IMR-90 (cell line): Measurements from ENCODE around the gene ANO4. TPM values are rescaled to one million over a fixed set of nuclear protein-coding genes. Genes with fewer than 3 reads are reported as not detected.

ENCODE experiments used
- ATAC-seq: fragments of 200-7000 bp; cut with Tn5 transposase; 2 replicates; pipeline ENCODE4 v1.9.1; 2020; ENCODE audit warnings: low read depth, mild to moderate bottlenecking, moderate library complexity
- BruUV-seq: library from RNA; stranded (reverse); fragments of 400-500 nt; replicated peaks from 2 replicates; lab custom pipeline; 2021; lab: Mats Ljungman, UMichigan
- CTCF ChIA-PET: fragments of 300-600 bp; formaldehyde crosslinking; extraction: SDS; loops from one replicate; lab custom pipeline; 2021; ENCODE audit warnings: antibody characterized with exemption; lab: Yijun Ruan, JAX
- POLR2A ChIA-PET: fragments of 300-600 bp; sonication (Branson Sonifier 250); formaldehyde crosslinking; loops from one replicate; lab custom pipeline; 2022; ENCODE audit warnings: antibody characterized with exemption; ENCODE audit not compliant: unreplicated experiment; lab: Charles Lee
- DNase-seq: peaks from one replicate; pipeline ENCODE4 v3.0.0; 2013
- H2AFZ ChIP-seq: replicated peaks from 2 replicates; pipeline ENCODE3; 2013; ENCODE audit warnings: low read length, mild to moderate bottlenecking; ENCODE audit not compliant: poor library complexity
- H2AK5ac ChIP-seq: 2 replicates; pipeline ENCODE4 v1.6.1; 2013; ENCODE audit warnings: low read depth, low read length, inconsistent platforms
- H2AK9ac ChIP-seq: replicated peaks from 2 replicates; pipeline ENCODE3; 2013; ENCODE audit warnings: mild to moderate bottlenecking, low read depth, low read length, moderate library complexity; ENCODE audit not compliant: poor library complexity
- H2BK120ac ChIP-seq: 2 replicates; pipeline ENCODE4 v1.6.1; 2013; ENCODE audit warnings: low read depth, low read length, inconsistent platforms
- H2BK15ac ChIP-seq: 3 replicates; pipeline ENCODE4 v1.6.1; 2013; ENCODE audit warnings: low read depth, low read length, inconsistent platforms
- H2BK20ac ChIP-seq: 2 replicates; pipeline ENCODE4 v1.6.1; 2013; ENCODE audit warnings: low read depth, mild to moderate bottlenecking, inconsistent platforms, low read length, moderate library complexity
- H2BK5ac ChIP-seq: 2 replicates; pipeline ENCODE4 v1.6.1; 2013; ENCODE audit warnings: mild to moderate bottlenecking, low read depth, low read length, inconsistent platforms; ENCODE audit not compliant: poor library complexity, severe bottlenecking
- H3K14ac ChIP-seq: replicated peaks from 2 replicates; pipeline ENCODE4 v1.6.1; 2013; ENCODE audit warnings: low read depth, low read length, inconsistent platforms
- H3K18ac ChIP-seq: 2 replicates; pipeline ENCODE4 v1.6.1; 2013; ENCODE audit warnings: low read depth, low read length, control low read depth
- H3K23ac ChIP-seq: 2 replicates; pipeline ENCODE4 v1.6.1; 2013; ENCODE audit warnings: low read depth, low read length, inconsistent platforms
- H3K27ac ChIP-seq: 2 replicates; pipeline ENCODE4 v1.5.1; 2013; ENCODE audit warnings: mild to moderate bottlenecking, control low read depth, low read length; ENCODE audit not compliant: insufficient read depth
- H3K27me3 ChIP-seq: 2 replicates; pipeline ENCODE4 v1.6.1; 2013; ENCODE audit warnings: low read length; ENCODE audit not compliant: control insufficient read depth, insufficient read depth
- H3K36me3 ChIP-seq: 2 replicates; pipeline ENCODE4 v1.6.1; 2013; ENCODE audit warnings: low read length, mixed read lengths; ENCODE audit not compliant: control insufficient read depth, insufficient read depth
- H3K4ac ChIP-seq: 2 replicates; pipeline ENCODE4 v1.6.1; 2013; ENCODE audit warnings: low read depth, low read length, inconsistent platforms
- H3K4me1 ChIP-seq: 2 replicates; pipeline ENCODE4 v1.6.1; 2013; ENCODE audit warnings: low read length, mixed read lengths; ENCODE audit not compliant: control insufficient read depth, insufficient read depth
- H3K4me2 ChIP-seq: 2 replicates; pipeline ENCODE4 v1.6.1; 2013; ENCODE audit warnings: low read depth, mild to moderate bottlenecking, control low read depth, low read length, moderate library complexity
- H3K4me3 ChIP-seq: 2 replicates; pipeline ENCODE4 v1.5.1; 2013; ENCODE audit warnings: low read depth, mild to moderate bottlenecking, control low read depth, low read length, moderate library complexity; ENCODE audit not compliant: insufficient read depth
- H3K56ac ChIP-seq: 2 replicates; pipeline ENCODE4 v1.6.1; 2013; ENCODE audit warnings: low read length, inconsistent platforms; ENCODE audit not compliant: insufficient read depth; ENCODE audit errors: extremely low read depth
- H3K79me1 ChIP-seq, 2 experiments: 2 replicates each; pipeline ENCODE4 v1.6.1; 2013; ENCODE audit warnings: low read length in 2 of 2, inconsistent platforms in 1 of 2, low read depth in 1 of 2
- H3K9ac ChIP-seq: 2 replicates; pipeline ENCODE4 v1.6.1; 2013; ENCODE audit warnings: low read depth, low read length, control low read depth
- H3K9me1 ChIP-seq: 2 replicates; pipeline ENCODE4 v1.6.1; 2013; ENCODE audit warnings: low read length, inconsistent platforms; ENCODE audit not compliant: insufficient read depth
- H3K9me3 ChIP-seq: 2 replicates; pipeline ENCODE4 v1.6.1; 2013; ENCODE audit warnings: low read length; ENCODE audit not compliant: control insufficient read depth, insufficient read depth
- H4K20me1 ChIP-seq: 2 replicates; pipeline ENCODE4 v1.6.1; 2013; ENCODE audit warnings: low read length, inconsistent platforms; ENCODE audit not compliant: insufficient read depth
- H4K5ac ChIP-seq: 2 replicates; pipeline ENCODE4 v1.6.1; 2013; ENCODE audit warnings: mild to moderate bottlenecking, low read depth, low read length, control low read depth
- H4K8ac ChIP-seq, 2 experiments: 2 replicates each; pipeline ENCODE4 v1.6.1; 2013; ENCODE audit warnings: low read depth in 2 of 2, low read length in 2 of 2, control low read depth in 1 of 2, inconsistent platforms in 1 of 2
- H4K91ac ChIP-seq: 2 replicates; pipeline ENCODE4 v1.6.1; 2013; ENCODE audit warnings: low read depth, low read length, inconsistent platforms; ENCODE audit not compliant: insufficient read depth
- MAZ ChIP-seq: IDR thresholded peaks from 2 replicates; pipeline ENCODE4 v1.6.1; 2012; ENCODE audit warnings: low read depth, mild to moderate bottlenecking, low read length, improper control_type of control experiment, moderate library complexity, borderline replicate concordance
- MXI1 ChIP-seq: IDR thresholded peaks from 2 replicates; pipeline ENCODE4 v1.6.1; 2012; ENCODE audit warnings: low read depth, mild to moderate bottlenecking, low read length, moderate library complexity, borderline replicate concordance
- POLR2A ChIP-seq: IDR thresholded peaks from 2 replicates; pipeline ENCODE4 v1.6.1; 2012; ENCODE audit warnings: mild to moderate bottlenecking, low read depth, low read length
- RAD21 ChIP-seq: IDR thresholded peaks from 2 replicates; pipeline ENCODE4 v1.6.1; 2012; ENCODE audit warnings: low read length, improper control_type of control experiment
- WGBS, 2 experiments: methylation state at CpG; one replicate each; pipeline versions ENCODE4 v1.1.5 to v1.1.7; 2013; ENCODE audit warnings: missing lambda C conversion rate in 2 of 2; ENCODE audit not compliant: insufficient read length in 1 of 2; ENCODE audit errors: extremely low coverage in 2 of 2; 5-methylcytosine and 5-hydroxymethylcytosine counted together
- dilution Hi-C: fragments of 300-500 bp; cut with HindIII; formaldehyde crosslinking; loops from one replicate; pipeline ENCODE4 v1.14.3; 2018; ENCODE audit warnings: low sequenced_read_pairs; ENCODE audit not compliant: unreplicated experiment
- in situ Hi-C: fragments of 300-500 bp; cut with MboI; formaldehyde crosslinking; loops from 3 replicates; pipeline ENCODE4 v1.14.3; 2019; ENCODE audit warnings: low sequenced_read_pairs, inconsistent platforms, mixed read lengths
- intact Hi-C: fragments of 100-400 bp; cut with micrococcal nuclease; formaldehyde crosslinking; loops from 2 replicates; pipeline ENCODE4 v1.10.0; 2022
- polyA plus RNA-seq, 3 experiments: library from polyadenylated mRNA; depleted of rRNA; stranded (reverse); fragments of >200 nt; gene quantifications; 2 replicates each; pipeline ENCODE4 v1.2.3, GENCODE V29; 2012; ENCODE audit warnings: low replicate concordance in 1 of 3
- total RNA-seq: library from RNA; depleted of rRNA; stranded (reverse); fragments of >200 nt; gene quantifications from 2 replicates; pipeline ENCODE4 v1.2.3, GENCODE V29; 2012
- TF ChIP-seq, protein P1 (sequence below): conservative IDR thresholded peaks from 2 replicates; pipeline ENCODE4 v1.5.1; 2012; ENCODE audit warnings: mild to moderate bottlenecking, low read depth, low read length, improper control_type of control experiment
- TF ChIP-seq, protein P2 (sequence below): fragments of 150-350 bp; IDR thresholded peaks from 2 replicates; pipeline ENCODE4 v1.6.1; 2016; ENCODE audit warnings: low read depth, mild to moderate bottlenecking, low read length, moderate library complexity, borderline replicate concordance

The ANO4 gene
- total and polyA plus RNA-seq, 2 of the 4 experiments (the other 2 are of a cell fraction), result 4.7 to 10.2 TPM

DNA sequence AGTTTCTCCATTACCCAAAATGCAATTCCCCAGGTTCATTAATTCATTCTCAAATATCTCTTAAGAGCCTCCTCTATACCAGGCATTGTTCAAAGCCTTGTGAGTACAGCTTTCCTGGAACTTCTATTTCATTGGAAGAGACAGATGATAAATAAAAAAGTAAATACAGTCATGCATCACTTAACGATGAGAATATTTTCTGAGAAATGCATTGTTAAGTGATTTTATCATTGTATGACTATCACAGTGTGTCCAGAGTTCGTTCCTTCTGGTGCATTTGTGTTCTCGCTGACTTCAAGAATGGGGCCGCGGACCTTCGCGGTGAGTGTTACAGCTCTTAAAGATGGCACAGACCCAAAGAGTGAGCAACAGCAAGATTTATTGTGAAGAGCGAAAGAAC, 66.0 kb downstream of the ANO4 start:
- H3K4me3 ChIP-seq, result no peak overlapping the region
- ChIA-PET CTCF (no interaction called here), POLR2A (no interaction called here)
- intact Hi-C loops (no loop called here), dilution Hi-C loops (no loop called here), in situ Hi-C loops (no loop called here)
- peaks cover 2% of the 10 kb centered on the region; the same call in 1 of the 2 replicates for H3K4me1 ChIP-seq
- WGBS, 2 experiments, result 98% methylated on average over 6 of the region's 8 CpGs; no CpG with 5 or more reads in 1 of the 2 experiments
- H2AK5ac ChIP-seq, result no peak overlapping the region
- no peak overlapping the region for H3K27ac ChIP-seq
- H3K23ac ChIP-seq, result no peak overlapping the region
- no peak overlapping the region for H4K5ac ChIP-seq
- DNase-seq (no peak), ATAC-seq (no peak)
- H3K4me2 ChIP-seq, result no peak overlapping the region
- H4K20me1 ChIP-seq, result no peaks in the 10 kb centered on the region
- H2AK9ac ChIP-seq, result no peak overlapping the region
- BruUV-seq, result no TSS peak
- H3K9me1 ChIP-seq, result no peaks in the 10 kb centered on the region; the same call in 1 of the 2 replicates
- H3K9ac ChIP-seq, result no peak overlapping the region
- H3K4ac ChIP-seq, result no peak overlapping the region
- no peak overlapping the region for H3K18ac ChIP-seq
- no peak overlapping the region for H2BK15ac ChIP-seq
- no peaks in the 10 kb centered on the region for H3K9me3 ChIP-seq
- no peak overlapping the region for H2AFZ ChIP-seq
- no peaks in the 10 kb centered on the region for H3K36me3 ChIP-seq
- H3K79me1 ChIP-seq, result peaks cover 0 to 3% of the 10 kb centered on the region in 2 experiments; a peak in 1 of 4 replicates
- no peak overlapping the region for H2BK120ac ChIP-seq
- H2BK5ac ChIP-seq, result no peak overlapping the region
- no peak overlapping the region for H2BK20ac ChIP-seq
- no peak overlapping the region for H4K8ac ChIP-seq
- H3K14ac ChIP-seq, result no peak overlapping the region
- no peak overlapping the region for H4K91ac ChIP-seq
- no peak overlapping the region for H3K56ac ChIP-seq
- no peak for TF ChIP-seq POLR2A
- TF ChIP-seq, protein P1, sequence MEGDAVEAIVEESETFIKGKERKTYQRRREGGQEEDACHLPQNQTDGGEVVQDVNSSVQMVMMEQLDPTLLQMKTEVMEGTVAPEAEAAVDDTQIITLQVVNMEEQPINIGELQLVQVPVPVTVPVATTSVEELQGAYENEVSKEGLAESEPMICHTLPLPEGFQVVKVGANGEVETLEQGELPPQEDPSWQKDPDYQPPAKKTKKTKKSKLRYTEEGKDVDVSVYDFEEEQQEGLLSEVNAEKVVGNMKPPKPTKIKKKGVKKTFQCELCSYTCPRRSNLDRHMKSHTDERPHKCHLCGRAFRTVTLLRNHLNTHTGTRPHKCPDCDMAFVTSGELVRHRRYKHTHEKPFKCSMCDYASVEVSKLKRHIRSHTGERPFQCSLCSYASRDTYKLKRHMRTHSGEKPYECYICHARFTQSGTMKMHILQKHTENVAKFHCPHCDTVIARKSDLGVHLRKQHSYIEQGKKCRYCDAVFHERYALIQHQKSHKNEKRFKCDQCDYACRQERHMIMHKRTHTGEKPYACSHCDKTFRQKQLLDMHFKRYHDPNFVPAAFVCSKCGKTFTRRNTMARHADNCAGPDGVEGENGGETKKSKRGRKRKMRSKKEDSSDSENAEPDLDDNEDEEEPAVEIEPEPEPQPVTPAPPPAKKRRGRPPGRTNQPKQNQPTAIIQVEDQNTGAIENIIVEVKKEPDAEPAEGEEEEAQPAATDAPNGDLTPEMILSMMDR, result no peak
- TF ChIP-seq, protein P2, sequence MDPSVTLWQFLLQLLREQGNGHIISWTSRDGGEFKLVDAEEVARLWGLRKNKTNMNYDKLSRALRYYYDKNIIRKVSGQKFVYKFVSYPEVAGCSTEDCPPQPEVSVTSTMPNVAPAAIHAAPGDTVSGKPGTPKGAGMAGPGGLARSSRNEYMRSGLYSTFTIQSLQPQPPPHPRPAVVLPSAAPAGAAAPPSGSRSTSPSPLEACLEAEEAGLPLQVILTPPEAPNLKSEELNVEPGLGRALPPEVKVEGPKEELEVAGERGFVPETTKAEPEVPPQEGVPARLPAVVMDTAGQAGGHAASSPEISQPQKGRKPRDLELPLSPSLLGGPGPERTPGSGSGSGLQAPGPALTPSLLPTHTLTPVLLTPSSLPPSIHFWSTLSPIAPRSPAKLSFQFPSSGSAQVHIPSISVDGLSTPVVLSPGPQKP, result no peak
- no peak for TF ChIP-seq MAZ
- no peak for TF ChIP-seq RAD21
- TF ChIP-seq MXI1, result no peak
- H3K27me3 ChIP-seq, result no peaks in the 10 kb centered on the region
